ENCODE results near the gene AMIGO3.

Gene AMIGO3

GRCh38 chr3:49667701-49668413 is 51.6 kb downstream of the AMIGO3 start:
- no peak for DNase-seq (ENCODE audit: low spot score)
